Uterus (tissue), 4 donors: ENCODE measurements around the gene C16orf87. TPM values are rescaled to one million over a fixed set of nuclear protein-coding genes. Genes with fewer than 3 reads are reported as not detected.

Experiments
- DNase-seq, 2 donors: peaks; one replicate each; pipeline ENCODE4 v3.0.0-alpha.2; 2019 to 2020
- H3K27ac ChIP-seq, 2 donors: fragments of 200-600 bp; sonication (generic); 1 replicate in 1 of 2; 2 replicates in 1 of 2; pipeline ENCODE4 v1.5.1; 2016 to 2018
- H3K27me3 ChIP-seq, 2 donors: fragments of 200-600 bp; sonication (generic); one replicate each; pipeline ENCODE4 v1.5.1; 2018 to 2019; ENCODE audit warnings: control low read depth in 1 of 2
- H3K36me3 ChIP-seq, 2 donors: fragments of 200-600 bp; sonication (generic); one replicate each; pipeline ENCODE4 v1.5.1; 2019; ENCODE audit warnings: control low read depth in 1 of 2
- H3K4me1 ChIP-seq, 2 donors: fragments of 200-600 bp; sonication (generic); one replicate each; pipeline ENCODE4 v1.5.1; 2018 to 2019; ENCODE audit warnings: control low read depth in 1 of 2
- H3K4me3 ChIP-seq, 2 donors: fragments of 200-600 bp; sonication (generic); 1 replicate in 1 of 2; 2 replicates in 1 of 2; pipeline ENCODE4 v1.5.1; 2018 to 2019; ENCODE audit warnings: mild to moderate bottlenecking in 1 of 2
- H3K9me3 ChIP-seq, 2 donors: fragments of 200-600 bp; sonication (generic); one replicate each; pipeline ENCODE4 v1.5.1; 2019; ENCODE audit warnings: control low read depth in 1 of 2
- CTCF ChIP-seq, 4 experiments: fragments of 200-600 bp in 2 of 4; fragments of 450-650 bp in 2 of 4; sonication (generic) in 2 of 4; IDR thresholded peaks; one replicate each; pipeline ENCODE4 v1.5.1; 2016 to 2019; ENCODE audit warnings: antibody characterized with exemption in 4 of 4, mild to moderate bottlenecking in 2 of 4, moderate library complexity in 1 of 4
- POLR2A ChIP-seq, 2 donors: fragments of 450-650 bp; IDR thresholded peaks; one replicate each; pipeline ENCODE4 v1.6.1; 2016; ENCODE audit warnings: antibody characterized with exemption in 2 of 2, mild to moderate bottlenecking in 1 of 2, moderate library complexity in 1 of 2
- intact Hi-C: fragments of 100-400 bp; cut with DNase I; formaldehyde crosslinking; loops from one replicate; pipeline ENCODE4 v1.15.1; 2023; ENCODE audit warnings: low total_unique reads
- total RNA-seq, 4 donors: library from RNA; depleted of rRNA in 3 of 4; stranded (reverse); fragments of >200 nt in 3 of 4; gene quantifications; one replicate each; pipeline versions ENCODE4 v1.1.0 to v1.2.4, GENCODE V29; 2014 to 2023
- donor health status: DM: yes; HTN: yes; CAD: no.

C16orf87 gene
- total RNA-seq, 4 donors from 2014 or later = under 0.01 to 20.1 (median 5.5) TPM

GRCh38 chr16:46775214-46775613 is 55.8 kb downstream of the C16orf87 start:
- no peaks in the 10 kb centered on the region for H3K27me3 ChIP-seq
- DNase-seq = no peak
- H3K27ac ChIP-seq = no peak overlapping the region

GRCh38 chr16:46774743-46775177 is 56.2 kb downstream of the C16orf87 start:
- Histone ChIP-seq H3K36me3 (no peaks in the 10 kb centered on the region), H3K9me3 (no peaks in the 10 kb centered on the region), H3K27me3 (no peaks in the 10 kb centered on the region), H3K4me1 (no peaks in the 10 kb centered on the region), H3K27ac (no peak overlapping the region), H3K4me3 (no peak overlapping the region)
- TF ChIP-seq POLR2A (IDR thresholded peaks at IDR 0.05) = no peak
- no peak for TF ChIP-seq CTCF (IDR thresholded peaks at IDR 0.05)
- intact Hi-C loops = no loop called here
- DNase-seq = no peak

More at GRCh38 chr16:46775214-46775613, 55.8 kb downstream of the C16orf87 start:
- intact Hi-C loops = no loop called here
- no peaks in the 10 kb centered on the region for H3K9me3 ChIP-seq
- no peaks in the 10 kb centered on the region for H3K4me1 ChIP-seq
- no peak overlapping the region for H3K4me3 ChIP-seq
- TF ChIP-seq POLR2A (IDR thresholded peaks at IDR 0.05) (no peak), CTCF (IDR thresholded peaks at IDR 0.05) (no peak)
- H3K36me3 ChIP-seq = no peaks in the 10 kb centered on the region

- no peaks in the 10 kb centered on the region for H3K36me3 ChIP-seq
These were observed 58.5 kb downstream of the C16orf87 start for GRCh38 chr16:46772463-46772862.

GRCh38 chr16:46768809-46769208 is 62.2 kb downstream of the C16orf87 start:
- intact Hi-C loops = no loop called here
- Histone ChIP-seq H3K27ac (no peak overlapping the region), H3K9me3 (no peaks in the 10 kb centered on the region), H3K36me3 (no peaks in the 10 kb centered on the region), H3K27me3 (no peaks in the 10 kb centered on the region), H3K4me3 (no peak overlapping the region), H3K4me1 (no peaks in the 10 kb centered on the region)
- TF ChIP-seq CTCF (IDR thresholded peaks at IDR 0.05) (no peak), POLR2A (IDR thresholded peaks at IDR 0.05) (no peak)
- DNase-seq = no peak

More at GRCh38 chr16:46772463-46772862, 58.5 kb downstream of the C16orf87 start:
- no peak for DNase-seq
- Histone ChIP-seq H3K4me3 (no peak overlapping the region), H3K27me3 (no peaks in the 10 kb centered on the region), H3K27ac (no peak overlapping the region), H3K4me1 (no peaks in the 10 kb centered on the region), H3K9me3 (no peaks in the 10 kb centered on the region)
- intact Hi-C loops = no loop called here
- TF ChIP-seq POLR2A (IDR thresholded peaks at IDR 0.05) (no peak), CTCF (IDR thresholded peaks at IDR 0.05) (no peak)

GRCh38 chr16:46765050-46765449 is 65.9 kb downstream of the C16orf87 start:
- Histone ChIP-seq H3K36me3 (no peaks in the 10 kb centered on the region), H3K27me3 (no peaks in the 10 kb centered on the region), H3K4me1 (no peaks in the 10 kb centered on the region), H3K27ac (no peak overlapping the region), H3K4me3 (no peak overlapping the region), H3K9me3 (no peaks in the 10 kb centered on the region)
- DNase-seq = no peak
- TF ChIP-seq CTCF (IDR thresholded peaks at IDR 0.05) (no peak), POLR2A (IDR thresholded peaks at IDR 0.05) (no peak)
- intact Hi-C loops = no loop called here
